Esophagus muscularis mucosa (tissue), 4 donors: ENCODE results near the gene MRNIP. TPM values are rescaled to one million over a fixed set of nuclear protein-coding genes. Genes with fewer than 3 reads are reported as not detected.

Experiments
- DNase-seq: peaks from one replicate; pipeline ENCODE4 v3.0.0-alpha.2; 2017; ENCODE audit errors: extremely low spot score
- H3K27ac ChIP-seq, 4 donors: fragments of 200-600 bp; sonication (generic); replicated peaks in 1 of 4; 1 replicate in 3 of 4; 2 replicates in 1 of 4; pipeline ENCODE4 v1.5.1; 2016 to 2019; ENCODE audit warnings: mild to moderate bottlenecking in 1 of 4
- H3K27me3 ChIP-seq, 4 donors: fragments of 200-600 bp; sonication (generic); one replicate each; pipeline versions ENCODE4 v1.5.1 to v1.6.0; 2016 to 2019
- H3K36me3 ChIP-seq, 4 donors: fragments of 200-600 bp; sonication (generic); one replicate each; pipeline ENCODE4 v1.5.1; 2016 to 2019
- H3K4me1 ChIP-seq, 4 donors: fragments of 200-600 bp; sonication (generic); one replicate each; pipeline ENCODE4 v1.5.1; 2016 to 2019
- H3K4me3 ChIP-seq, 4 donors: fragments of 200-600 bp; sonication (generic); 1 replicate in 2 of 4; 2 replicates in 2 of 4; pipeline ENCODE4 v1.5.1; 2016 to 2019; ENCODE audit warnings: mild to moderate bottlenecking in 4 of 4, moderate library complexity in 1 of 4
- H3K9me3 ChIP-seq, 4 donors: fragments of 200-600 bp; sonication (generic); 1 replicate in 3 of 4; 2 replicates in 1 of 4; pipeline ENCODE4 v1.5.1; 2016 to 2019
- CTCF ChIP-seq, 3 experiments: fragments of 200-600 bp in 2 of 3; fragments of 450-650 bp in 1 of 3; sonication (generic) in 2 of 3; IDR thresholded peaks; one replicate each; pipeline ENCODE4 v1.5.1; 2017 to 2019; ENCODE audit warnings: antibody characterized with exemption in 3 of 3, mild to moderate bottlenecking in 2 of 3, moderate library complexity in 1 of 3
- EP300 ChIP-seq: sonication (generic); formaldehyde crosslinking; IDR thresholded peaks from one replicate; pipeline ENCODE4 v1.6.1; 2017; ENCODE audit warnings: antibody characterized with exemption
- POLR2A ChIP-seq: fragments of 450-650 bp; IDR thresholded peaks from one replicate; pipeline ENCODE4 v1.6.1; 2017; ENCODE audit warnings: antibody characterized with exemption, moderate library complexity, mild to moderate bottlenecking, low read depth
- POLR2AphosphoS5 ChIP-seq, 2 donors: sonication (generic); formaldehyde crosslinking; IDR thresholded peaks; one replicate each; pipeline ENCODE4 v1.6.1; 2017; ENCODE audit warnings: antibody characterized with exemption in 2 of 2
- WGBS: methylation state at CpG from one replicate; pipeline ENCODE4 v1.1.5; 2018; 5-methylcytosine and 5-hydroxymethylcytosine counted together
- intact Hi-C: fragments of 100-400 bp; cut with DNase I; formaldehyde crosslinking; loops from one replicate; pipeline ENCODE4 v1.15.1; 2023
- total RNA-seq, 4 donors: library from RNA; depleted of rRNA; stranded (reverse); fragments of >200 nt; gene quantifications; one replicate each; pipeline versions ENCODE4 v1.1.0 to v1.2.1, GENCODE V29; 2016

Gene MRNIP
- total RNA-seq, 4 donors from 2014 or later = 21.2 to 34.2 (median 23.3) TPM

GRCh38 chr5:179816796-179817469, 41.7 kb downstream of the MRNIP start:
- TF ChIP-seq CTCF (IDR thresholded peaks at IDR 0.05) (peak in 1 of 3 experiments; percentile 20), POLR2AphosphoS5 (IDR thresholded peaks at IDR 0.05) (no peak), EP300 (no peak), POLR2A (no peak)
- Histone ChIP-seq H3K4me1 (peaks cover 31 to 47% (median 45%) of the 10 kb centered on the region in 4 donors), H3K36me3 (peaks cover 0 to 15% (median 11%) of the 10 kb centered on the region in 4 donors), H3K9me3 (no peaks in the 10 kb centered on the region), H3K27ac (peak overlapping the region; percentile 99 to 100 (median 100)), H3K27me3 (no peaks in the 10 kb centered on the region), H3K4me3 (peak overlapping the region; percentile 62 to 68 (median 66))
- 9% methylated on average over 25 of the region's 72 CpGs for WGBS
- DNase-seq = peak; percentile 93
- intact Hi-C loops = no loop called here

- WGBS = 54% methylated on average over 21 of the region's 23 CpGs
These were observed 42.2 kb downstream of the MRNIP start for GRCh38 chr5:179816401-179816795.

GRCh38 chr5:179815491-179816249, 42.9 kb downstream of the MRNIP start:
- no peak for TF ChIP-seq EP300
- TF ChIP-seq POLR2AphosphoS5 (IDR thresholded peaks at IDR 0.05) = no peak
- no peak for TF ChIP-seq POLR2A
- no peak for TF ChIP-seq CTCF (IDR thresholded peaks at IDR 0.05)
- no peak overlapping the region for H3K4me3 ChIP-seq
- H3K27ac ChIP-seq = no peak overlapping the region
- intact Hi-C loops = no loop called here
- no peaks in the 10 kb centered on the region for H3K9me3 ChIP-seq
- peaks cover 30 to 45% (median 43%) of the 10 kb centered on the region in 4 donors for H3K4me1 ChIP-seq
- peaks cover 0 to 15% (median 11%) of the 10 kb centered on the region in 4 donors for H3K36me3 ChIP-seq
- no peak for DNase-seq
- no peaks in the 10 kb centered on the region for H3K27me3 ChIP-seq
- WGBS = 94% methylated on average over 21 of the region's 21 CpGs

More at GRCh38 chr5:179816401-179816795, 42.2 kb downstream of the MRNIP start:
- Histone ChIP-seq H3K4me1 (peaks cover 30 to 45% (median 43%) of the 10 kb centered on the region in 4 donors), H3K9me3 (no peaks in the 10 kb centered on the region), H3K27me3 (no peaks in the 10 kb centered on the region), H3K4me3 (peak overlapping the region; percentile 62 to 68 (median 66)), H3K27ac (peak overlapping the region; percentile 99 to 100 (median 100)), H3K36me3 (peaks cover 0 to 15% (median 11%) of the 10 kb centered on the region in 4 donors)
- intact Hi-C loops = no loop called here
- no peak for TF ChIP-seq POLR2A
- TF ChIP-seq POLR2AphosphoS5 (IDR thresholded peaks at IDR 0.05) = no peak
- TF ChIP-seq CTCF (IDR thresholded peaks at IDR 0.05) = no peak
- no peak for TF ChIP-seq EP300
- DNase-seq = no peak

GRCh38 chr5:179814090-179814489, 44.5 kb downstream of the MRNIP start:
- Histone ChIP-seq H3K4me1 (peaks cover 17 to 29% (median 28%) of the 10 kb centered on the region in 4 donors), H3K27ac (no peak overlapping the region), H3K27me3 (no peaks in the 10 kb centered on the region), H3K4me3 (no peak overlapping the region), H3K36me3 (peaks cover 0 to 15% (median 11%) of the 10 kb centered on the region in 4 donors), H3K9me3 (no peaks in the 10 kb centered on the region)
- 81% methylated on average over 3 of the region's 3 CpGs for WGBS
- TF ChIP-seq POLR2A (no peak), EP300 (no peak), POLR2AphosphoS5 (IDR thresholded peaks at IDR 0.05) (no peak), CTCF (IDR thresholded peaks at IDR 0.05) (no peak)
- no peak for DNase-seq
- intact Hi-C loops = no loop called here
